Mesenchymal stem cell (in vitro differentiated cells and primary cell): Measurements from ENCODE around the gene TRIM60. TPM values are rescaled to one million over a fixed set of nuclear protein-coding genes. Genes with fewer than 3 reads are reported as not detected.
A peak's percentile ranks its signal among the peaks of the same experiment; 100 is the strongest.
"Not testable (repeated sequence)": the region's sequence is repeated elsewhere in the genome, so short reads cannot be mapped to it uniquely, and the experiment has no call there.

Experiments used
- DNase-seq: peaks from one replicate; pipeline ENCODE4 v3.0.0-alpha.2; 2013
- H2AFZ ChIP-seq: one replicate; pipeline ENCODE4 v1.6.1; 2013; ENCODE audit warnings: low read depth, mild to moderate bottlenecking, control low read depth, inconsistent platforms, low read length, moderate library complexity
- H2AK5ac ChIP-seq: 2 replicates; pipeline ENCODE4 v1.6.1; 2013; ENCODE audit warnings: low read length, moderate library complexity, mild to moderate bottlenecking, inconsistent platforms; ENCODE audit not compliant: severe bottlenecking
- H2BK120ac ChIP-seq: one replicate; pipeline ENCODE4 v1.6.1; 2013; ENCODE audit warnings: low read depth, mild to moderate bottlenecking, inconsistent platforms, low read length, moderate library complexity
- H2BK12ac ChIP-seq, 2 experiments: one replicate each; pipeline ENCODE4 v1.6.1; 2013; ENCODE audit warnings: inconsistent platforms in 2 of 2, low read length in 2 of 2, mild to moderate bottlenecking in 2 of 2, moderate library complexity in 2 of 2, control low read depth in 1 of 2
- H2BK15ac ChIP-seq: one replicate; pipeline ENCODE4 v1.6.1; 2013; ENCODE audit warnings: mild to moderate bottlenecking, low read depth, inconsistent platforms; ENCODE audit not compliant: poor library complexity, severe bottlenecking
- H2BK5ac ChIP-seq: 2 replicates; pipeline ENCODE4 v1.6.1; 2013; ENCODE audit warnings: low read depth, mild to moderate bottlenecking, low read length, control low read depth, inconsistent platforms; ENCODE audit not compliant: poor library complexity, severe bottlenecking
- H3K14ac ChIP-seq, 2 experiments: one replicate each; pipeline ENCODE4 v1.6.1; 2013; ENCODE audit warnings: inconsistent platforms in 2 of 2, low read length in 2 of 2, control low read depth in 1 of 2, mild to moderate bottlenecking in 1 of 2, moderate library complexity in 1 of 2
- H3K18ac ChIP-seq, 2 experiments: one replicate each; pipeline ENCODE4 v1.6.1; 2013; ENCODE audit warnings: inconsistent platforms in 2 of 2, low read length in 2 of 2, control low read depth in 1 of 2, low read depth in 1 of 2, mild to moderate bottlenecking in 1 of 2
- H3K23ac ChIP-seq, 2 experiments: one replicate each; pipeline ENCODE4 v1.6.1; 2013; ENCODE audit warnings: inconsistent platforms in 2 of 2, low read length in 2 of 2, mild to moderate bottlenecking in 2 of 2, moderate library complexity in 2 of 2, control low read depth in 1 of 2
- H3K27ac ChIP-seq: 2 replicates; pipeline ENCODE4 v1.5.1; 2013; ENCODE audit warnings: mild to moderate bottlenecking, moderate library complexity, low read length, control low read depth, inconsistent platforms; ENCODE audit not compliant: poor library complexity, severe bottlenecking
- H3K27me3 ChIP-seq, 2 experiments: 2 replicates each; pipeline versions ENCODE4 v1.6.1 to v1.7.0; 2013; ENCODE audit warnings: low read length in 2 of 2, mild to moderate bottlenecking in 2 of 2, moderate library complexity in 2 of 2, control low read depth in 1 of 2, inconsistent platforms in 1 of 2; ENCODE audit not compliant: control insufficient read depth in 1 of 2, insufficient read depth in 1 of 2
- H3K36me3 ChIP-seq, 2 experiments: 2 replicates each; pipeline versions ENCODE4 v1.6.1 to v1.7.0; 2013; ENCODE audit warnings: low read length in 2 of 2, control low read depth in 1 of 2, inconsistent platforms in 1 of 2, low read depth in 1 of 2, mild to moderate bottlenecking in 1 of 2; ENCODE audit not compliant: insufficient read depth in 2 of 2, control insufficient read depth in 1 of 2
- H3K4ac ChIP-seq, 2 experiments: one replicate each; pipeline ENCODE4 v1.6.1; 2013; ENCODE audit warnings: inconsistent platforms in 2 of 2, low read length in 2 of 2, mild to moderate bottlenecking in 2 of 2, moderate library complexity in 2 of 2, control low read depth in 1 of 2, low read depth in 1 of 2
- H3K4me1 ChIP-seq: 2 replicates; pipeline ENCODE4 v1.6.1; 2013; ENCODE audit warnings: low read depth, low read length, control low read depth; ENCODE audit not compliant: control insufficient read depth, insufficient read depth
- H3K4me2 ChIP-seq: 2 replicates; pipeline ENCODE4 v1.6.1; 2013; ENCODE audit warnings: low read length, mild to moderate bottlenecking, inconsistent platforms; ENCODE audit not compliant: poor library complexity, severe bottlenecking
- H3K4me3 ChIP-seq, 2 experiments: 2 replicates each; pipeline versions ENCODE4 v1.5.1 to v1.7.0; 2013; ENCODE audit warnings: low read length in 2 of 2, mild to moderate bottlenecking in 2 of 2, control low read depth in 1 of 2, low read depth in 1 of 2; ENCODE audit not compliant: insufficient read depth in 1 of 2
- H3K79me1 ChIP-seq: replicated peaks from 2 replicates; pipeline ENCODE4 v1.6.1; 2013; ENCODE audit warnings: mild to moderate bottlenecking, control low read depth, low read length, inconsistent platforms; ENCODE audit not compliant: poor library complexity, severe bottlenecking
- H3K9ac ChIP-seq: 2 replicates; pipeline ENCODE4 v1.7.0; 2013; ENCODE audit warnings: mild to moderate bottlenecking, low read length, moderate library complexity
- H3K9me3 ChIP-seq: 2 replicates; pipeline ENCODE4 v1.7.0; 2013; ENCODE audit warnings: mild to moderate bottlenecking, low read length; ENCODE audit not compliant: control insufficient read depth
- H4K8ac ChIP-seq: one replicate; pipeline ENCODE4 v1.6.1; 2013; ENCODE audit warnings: inconsistent platforms, mild to moderate bottlenecking, low read length, moderate library complexity
- H4K91ac ChIP-seq: one replicate; pipeline ENCODE4 v1.6.1; 2013; ENCODE audit warnings: mild to moderate bottlenecking, low read length, inconsistent platforms
- WGBS: methylation state at CpG from one replicate; pipeline ENCODE4 v1.1.7; 2013; ENCODE audit warnings: mixed read lengths; 5-methylcytosine and 5-hydroxymethylcytosine counted together
- polyA plus RNA-seq, 2 experiments: library from polyadenylated mRNA; stranded (reverse); fragments of 200-250 nt; gene quantifications; one replicate each; pipeline ENCODE4 v1.2.3, GENCODE V29; 2013

Gene TRIM60
- not detected for polyA plus RNA-seq (2013, experiment 1 of 2)
- polyA plus RNA-seq (2013, experiment 2 of 2), result not detected

GRCh38 chr4:165031436-165032211 lies at the start of gene TRIM60:
TSS of gene TRIM60 (plus strand) at chr4:165031999. CDS start at chr4:165040073, 8,074 bp downstream.
- no peak for DNase-seq
- Histone ChIP-seq H2BK120ac (no peak within 1 kb of the TSS), H3K4ac (no peak within 1 kb of the TSS), H3K4me1 (no peaks in the 10 kb centered on the region), H3K27ac (no peak within 1 kb of the TSS), H3K79me1 (no peaks in the 10 kb centered on the region), H3K4me2 (no peak within 1 kb of the TSS), H2BK12ac (no peak within 1 kb of the TSS), H3K18ac (no peak within 1 kb of the TSS), H3K9ac (no peak within 1 kb of the TSS), H3K9me3 (no peaks in the 10 kb centered on the region), H4K91ac (no peak within 1 kb of the TSS), H2BK5ac (no peak within 1 kb of the TSS), H3K14ac (no peak within 1 kb of the TSS), H3K27me3 (no peaks in the 10 kb centered on the region), H2AFZ (no peak within 1 kb of the TSS), H3K36me3 (no peaks in the 10 kb centered on the region), H2BK15ac (no peak within 1 kb of the TSS), H3K4me3 (no peak within 1 kb of the TSS), H4K8ac (no peak within 1 kb of the TSS), H3K23ac (no peak within 1 kb of the TSS), H2AK5ac (no peak within 1 kb of the TSS)
- WGBS, result 95% methylated on average over 34 of the region's 41 CpGs

- H3K18ac ChIP-seq, result no peak overlapping the region
- H2BK120ac ChIP-seq, result no peak overlapping the region
- no peak overlapping the region for H3K4me3 ChIP-seq
- WGBS, result no CpG with 5 or more reads among the region's 2 CpGs
- H3K36me3 ChIP-seq, result no peaks in the 10 kb centered on the region
- no peak for DNase-seq
- no peak overlapping the region for H4K8ac ChIP-seq
- H2AFZ ChIP-seq, result no peak overlapping the region
- peaks cover 2% of the 10 kb centered on the region for H3K4me1 ChIP-seq
- H2BK15ac ChIP-seq, result no peak overlapping the region
- H3K4me2 ChIP-seq, result no peak overlapping the region
- H4K91ac ChIP-seq, result no peak overlapping the region
- no peaks in the 10 kb centered on the region for H3K9me3 ChIP-seq
- H3K4ac ChIP-seq, result no peak overlapping the region
- no peak overlapping the region for H3K14ac ChIP-seq
- H2BK5ac ChIP-seq, result no peak overlapping the region
- H2AK5ac ChIP-seq, result no peak overlapping the region
- H3K27me3 ChIP-seq, result no peaks in the 10 kb centered on the region
- H3K27ac ChIP-seq, result peak overlapping the region; percentile 38
- no peak overlapping the region for H3K9ac ChIP-seq
- no peak overlapping the region for H2BK12ac ChIP-seq
- no peaks in the 10 kb centered on the region for H3K79me1 ChIP-seq
- no peak overlapping the region for H3K23ac ChIP-seq
Observed at GRCh38 chr4:164989471-164989870, 42.3 kb upstream of the TRIM60 start.

- H3K18ac ChIP-seq, H3K27me3 ChIP-seq, H2BK12ac ChIP-seq, H3K27ac ChIP-seq, H2BK5ac ChIP-seq, H3K4me1 ChIP-seq, H2AFZ ChIP-seq, H3K4me2 ChIP-seq, H2BK120ac ChIP-seq, H4K8ac ChIP-seq, H3K14ac ChIP-seq, H3K9me3 ChIP-seq, H2AK5ac ChIP-seq, H4K91ac ChIP-seq, H3K4me3 ChIP-seq, H2BK15ac ChIP-seq, H3K4ac ChIP-seq, H3K9ac ChIP-seq, H3K79me1 ChIP-seq, H3K36me3 ChIP-seq, H3K23ac ChIP-seq, DNase-seq: not testable (repeated sequence)
- 89% methylated on average over 10 of the region's 10 CpGs for WGBS
Observed at GRCh38 chr4:164990786-164991185, 41.0 kb upstream of the TRIM60 start.

DNA sequence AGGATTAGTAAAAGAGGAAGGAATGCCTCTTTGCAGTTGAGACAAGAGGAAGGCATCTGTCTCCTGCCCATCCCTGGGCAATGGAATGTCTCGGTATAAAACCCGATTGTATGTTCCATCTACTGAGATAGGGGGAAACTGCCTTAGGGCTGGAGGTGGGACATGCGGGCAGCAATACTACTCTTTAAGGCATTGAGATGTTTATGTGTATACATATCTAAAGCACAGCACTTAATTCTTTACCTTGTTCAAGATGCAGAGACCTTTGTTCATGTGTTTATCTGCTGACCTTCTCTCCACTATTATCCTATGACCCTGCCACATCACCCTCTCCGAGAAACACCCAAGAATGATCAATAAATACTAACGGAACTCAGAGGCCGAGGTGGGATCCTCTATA lies 35.7 kb upstream of the TRIM60 start:
- WGBS, result 83% methylated on average over 3 of the region's 6 CpGs
- H2AFZ ChIP-seq, H3K4me2 ChIP-seq: not testable (repeated sequence)

More for the DNA sequence above, 35.7 kb upstream of the TRIM60 start:
- H3K9me3 ChIP-seq, H3K36me3 ChIP-seq, H3K18ac ChIP-seq, H2BK15ac ChIP-seq, H3K27me3 ChIP-seq, H2BK120ac ChIP-seq, H3K9ac ChIP-seq, H3K4me3 ChIP-seq, H3K27ac ChIP-seq, H4K8ac ChIP-seq, H3K23ac ChIP-seq, H3K14ac ChIP-seq, H3K4ac ChIP-seq, H2BK5ac ChIP-seq, H3K4me1 ChIP-seq, H2BK12ac ChIP-seq, H2AK5ac ChIP-seq, H4K91ac ChIP-seq, H3K79me1 ChIP-seq, DNase-seq: not testable (repeated sequence)
